HAP-1 (cell line): Measurements from ENCODE around the gene RAPGEF4.
A peak's percentile ranks its signal among the peaks of the same experiment; 100 is the strongest.

Experiments
- DNase-seq, 2 experiments: peaks; one replicate each; pipeline ENCODE4 v3.0.0-alpha.2; 2016 to 2020; ENCODE audit warnings: low spot score in 2 of 2
- H3K27me3 ChIP-seq: fragments of 250-450 bp; sonication (Bioruptor Pico); 2 replicates; pipeline ENCODE4 v1.5.1; 2020; ENCODE audit warnings: low read depth, mild to moderate bottlenecking, moderate library complexity
- H3K36me3 ChIP-seq: fragments of 250-450 bp; sonication (Bioruptor Pico); replicated peaks from 2 replicates; pipeline ENCODE4 v1.5.1; 2020; ENCODE audit warnings: mild to moderate bottlenecking
- H3K4me1 ChIP-seq: fragments of 250-450 bp; sonication (Bioruptor Pico); 2 replicates; pipeline ENCODE4 v1.5.1; 2020; ENCODE audit warnings: mild to moderate bottlenecking
- H3K4me3 ChIP-seq: fragments of 250-450 bp; sonication (Bioruptor Pico); 2 replicates; pipeline ENCODE4 v1.5.1; 2020; ENCODE audit warnings: mild to moderate bottlenecking, moderate library complexity
- H3K9me3 ChIP-seq: fragments of 250-450 bp; sonication (Bioruptor Pico); 2 replicates; pipeline ENCODE4 v1.5.1; 2020; ENCODE audit warnings: mild to moderate bottlenecking, moderate library complexity
- in situ Hi-C: fragments of 300-500 bp; cut with MboI; formaldehyde crosslinking; loops from 3 replicates; pipeline ENCODE4 v1.14.3; 2020; ENCODE audit warnings: low sequenced_read_pairs, inconsistent platforms, mixed read lengths

RAPGEF4 gene

DNA sequence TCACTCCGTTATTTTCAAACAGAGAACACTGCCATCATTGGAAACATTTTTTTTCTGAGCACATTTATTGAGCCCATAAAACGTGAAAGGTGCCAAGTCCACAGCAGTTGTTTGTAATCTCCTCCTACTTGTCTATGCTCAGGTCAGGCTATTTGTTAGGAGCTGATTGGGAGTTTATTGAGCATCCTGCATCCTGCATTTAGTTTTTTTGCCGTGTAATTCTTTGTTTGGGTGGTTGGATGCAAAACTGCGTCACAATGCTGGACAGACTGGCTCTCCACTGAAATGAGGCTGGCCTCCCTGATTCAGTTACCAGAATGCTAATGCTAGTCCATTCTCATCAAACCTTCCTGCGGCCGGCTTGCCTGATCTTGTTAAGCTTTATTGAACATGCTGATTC, 71.4 kb downstream of the RAPGEF4 start:
- H3K27me3 ChIP-seq = no peaks in the 10 kb centered on the region
- DNase-seq = no peak
- no peaks in the 10 kb centered on the region for H3K36me3 ChIP-seq
- peaks cover 7% of the 10 kb centered on the region; the same call in 1 of the 2 replicates for H3K4me1 ChIP-seq
- no peak overlapping the region for H3K4me3 ChIP-seq
- in situ Hi-C loops = loop anchor here (5.0 to 25.0 kb wide), 2 partner anchors 120 to 405 kb away; no protein-coding TSS in a partner anchor
- H3K9me3 ChIP-seq = peaks cover 4% of the 10 kb centered on the region; the same call in 1 of the 2 replicates

DNA sequence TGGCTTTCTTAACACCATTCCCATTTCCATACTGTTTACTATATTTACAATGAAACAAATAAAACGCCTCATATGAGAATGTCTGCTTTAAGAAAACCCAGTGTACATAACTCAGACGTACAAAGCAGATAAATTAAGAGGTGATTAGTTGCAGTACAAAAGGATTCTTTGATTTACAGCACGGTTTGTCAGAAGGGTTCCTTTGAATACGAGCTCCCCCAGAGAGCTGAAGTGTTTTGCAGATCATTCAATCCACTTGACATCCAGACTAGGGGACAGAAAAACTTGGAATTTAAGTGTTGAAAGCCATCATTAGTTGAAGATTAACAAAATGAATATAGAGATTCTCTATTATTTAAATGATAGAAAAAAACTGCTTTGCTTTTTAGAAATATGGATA, 72.5 kb downstream of the RAPGEF4 start:
- H3K9me3 ChIP-seq = no peaks in the 10 kb centered on the region
- H3K36me3 ChIP-seq = no peaks in the 10 kb centered on the region
- no peak overlapping the region for H3K4me3 ChIP-seq
- DNase-seq = peak in 1 of 2 experiments; percentile 10
- in situ Hi-C loops = loop anchor here (5.0 to 25.0 kb wide), 2 partner anchors 119 to 404 kb away; no protein-coding TSS in a partner anchor
- H3K27me3 ChIP-seq = no peaks in the 10 kb centered on the region
- H3K4me1 ChIP-seq = peaks cover 7% of the 10 kb centered on the region; the same call in 1 of the 2 replicates

- H3K4me1 ChIP-seq = peaks cover 7% of the 10 kb centered on the region; the same call in 1 of the 2 replicates
- H3K9me3 ChIP-seq = no peaks in the 10 kb centered on the region
- no peak overlapping the region for H3K4me3 ChIP-seq
- in situ Hi-C loops = loop anchor here (25.0 kb wide), 1 partner anchor 401 kb away; no protein-coding TSS in a partner anchor
- no peak for DNase-seq
- H3K27me3 ChIP-seq = no peaks in the 10 kb centered on the region
- H3K36me3 ChIP-seq = no peaks in the 10 kb centered on the region
These were observed 75.4 kb downstream of the RAPGEF4 start for GRCh38 chr2:172811027-172811426.

DNA sequence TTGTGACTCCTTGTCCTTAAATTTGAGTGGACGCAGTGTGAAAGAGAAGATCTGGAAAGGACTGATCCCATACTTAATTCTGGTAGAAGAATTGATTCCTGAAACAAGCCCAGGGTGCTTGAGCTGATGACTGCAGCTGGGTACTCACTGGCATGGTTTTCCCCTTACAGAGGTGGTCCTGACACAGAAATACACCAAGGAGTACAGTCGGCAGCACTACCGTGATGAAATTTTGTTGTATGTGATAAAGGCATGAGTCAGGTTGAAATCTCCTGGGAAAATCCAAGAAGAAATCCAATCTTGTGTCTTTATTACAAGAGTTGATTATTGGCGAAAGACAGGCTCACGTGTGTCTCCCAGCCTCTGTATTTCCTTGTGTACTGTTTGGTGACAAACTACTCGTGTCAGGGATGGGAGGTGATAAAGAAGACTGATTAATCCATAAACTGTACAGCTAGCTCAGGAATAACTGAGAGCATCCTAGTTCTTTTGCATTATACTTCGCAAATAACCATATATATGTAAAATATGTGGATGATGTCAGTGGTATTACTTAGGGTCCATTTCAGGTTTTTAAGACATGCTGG, 76.6 kb downstream of the RAPGEF4 start:
- no peak overlapping the region for H3K4me3 ChIP-seq
- in situ Hi-C loops = loop anchor here (25.0 kb wide), 1 partner anchor 400 kb away; no protein-coding TSS in a partner anchor
- no peaks in the 10 kb centered on the region for H3K36me3 ChIP-seq
- peaks cover 7% of the 10 kb centered on the region; the same call in 1 of the 2 replicates for H3K4me1 ChIP-seq
- no peak for DNase-seq
- H3K27me3 ChIP-seq = no peaks in the 10 kb centered on the region
- no peaks in the 10 kb centered on the region for H3K9me3 ChIP-seq

- H3K9me3 ChIP-seq = no peaks in the 10 kb centered on the region
- H3K4me3 ChIP-seq = no peak overlapping the region
- DNase-seq = no peak
- H3K36me3 ChIP-seq = no peaks in the 10 kb centered on the region
- H3K27me3 ChIP-seq = no peaks in the 10 kb centered on the region
- in situ Hi-C loops = loop anchor here (25.0 kb wide), 1 partner anchor 399 kb away; no protein-coding TSS in a partner anchor
- no peaks in the 10 kb centered on the region for H3K4me1 ChIP-seq
These were observed 77.8 kb downstream of the RAPGEF4 start for GRCh38 chr2:172813314-172813888.

DNA sequence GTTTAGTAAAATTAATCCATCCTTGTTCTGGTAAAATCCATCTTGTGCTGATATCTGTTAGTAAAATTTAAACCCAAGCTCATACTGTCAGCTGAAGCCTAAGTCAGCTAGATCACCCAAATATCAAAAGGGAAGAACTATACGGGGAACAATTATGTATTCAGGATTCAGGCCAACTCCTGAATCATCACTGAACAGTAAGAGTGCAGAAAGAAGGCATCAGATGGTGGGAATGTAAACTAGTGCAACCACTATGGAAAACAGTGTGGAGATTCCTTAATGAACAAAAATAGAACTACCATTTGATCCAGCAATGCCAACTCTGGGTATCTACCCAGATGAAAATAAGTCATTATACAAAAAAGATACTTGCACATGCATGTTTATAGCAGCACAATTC, 81.8 kb downstream of the RAPGEF4 start:
- Histone ChIP-seq H3K4me1 (no peaks in the 10 kb centered on the region), H3K4me3 (no peak overlapping the region), H3K27me3 (no peaks in the 10 kb centered on the region), H3K36me3 (no peaks in the 10 kb centered on the region), H3K9me3 (no peaks in the 10 kb centered on the region)
- in situ Hi-C loops = loop anchor here (25.0 kb wide), 1 partner anchor 395 kb away; no protein-coding TSS in a partner anchor
- DNase-seq = no peak

- no peaks in the 10 kb centered on the region for H3K9me3 ChIP-seq
- no peaks in the 10 kb centered on the region for H3K36me3 ChIP-seq
- H3K4me3 ChIP-seq = no peak overlapping the region
- no peak for DNase-seq
- in situ Hi-C loops = loop anchor here (25.0 kb wide), 1 partner anchor 392 kb away; no protein-coding TSS in a partner anchor
- H3K27me3 ChIP-seq = no peaks in the 10 kb centered on the region
- H3K4me1 ChIP-seq = no peaks in the 10 kb centered on the region
These were observed 84.3 kb downstream of the RAPGEF4 start for GRCh38 chr2:172819943-172820342.

- Histone ChIP-seq H3K4me1 (no peaks in the 10 kb centered on the region), H3K27me3 (no peaks in the 10 kb centered on the region), H3K36me3 (no peaks in the 10 kb centered on the region), H3K9me3 (no peaks in the 10 kb centered on the region), H3K4me3 (no peak overlapping the region)
- no peak for DNase-seq
- in situ Hi-C loops = loop anchor here (25.0 kb wide), 1 partner anchor 391 kb away; no protein-coding TSS in a partner anchor
These were observed 86.0 kb downstream of the RAPGEF4 start for GRCh38 chr2:172821370-172822338.

DNA sequence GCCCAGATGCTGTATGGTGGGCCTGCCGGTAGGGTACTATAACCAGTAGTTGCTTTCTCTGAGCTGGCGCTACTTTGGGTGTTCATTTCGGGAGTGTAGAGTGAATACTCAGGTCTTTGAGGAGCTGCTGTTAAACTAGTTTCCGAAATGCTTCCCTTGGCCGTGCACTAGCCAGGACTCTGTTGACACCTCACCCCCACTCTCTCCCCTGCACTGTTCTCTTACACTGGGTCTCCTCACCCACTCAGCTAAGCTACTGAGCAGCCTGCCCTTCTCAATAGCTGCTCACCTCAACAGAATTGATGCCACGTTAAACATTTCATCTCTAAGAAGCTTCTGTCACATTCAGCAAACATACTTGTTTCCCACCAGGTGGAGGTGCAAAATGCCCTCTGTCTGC, 86.9 kb downstream of the RAPGEF4 start:
- DNase-seq = no peak
- H3K4me3 ChIP-seq = no peak overlapping the region
- H3K4me1 ChIP-seq = no peaks in the 10 kb centered on the region
- no peaks in the 10 kb centered on the region for H3K36me3 ChIP-seq
- in situ Hi-C loops = loop anchor here (25.0 kb wide), 1 partner anchor 390 kb away; no protein-coding TSS in a partner anchor
- H3K27me3 ChIP-seq = no peaks in the 10 kb centered on the region
- no peaks in the 10 kb centered on the region for H3K9me3 ChIP-seq

DNA sequence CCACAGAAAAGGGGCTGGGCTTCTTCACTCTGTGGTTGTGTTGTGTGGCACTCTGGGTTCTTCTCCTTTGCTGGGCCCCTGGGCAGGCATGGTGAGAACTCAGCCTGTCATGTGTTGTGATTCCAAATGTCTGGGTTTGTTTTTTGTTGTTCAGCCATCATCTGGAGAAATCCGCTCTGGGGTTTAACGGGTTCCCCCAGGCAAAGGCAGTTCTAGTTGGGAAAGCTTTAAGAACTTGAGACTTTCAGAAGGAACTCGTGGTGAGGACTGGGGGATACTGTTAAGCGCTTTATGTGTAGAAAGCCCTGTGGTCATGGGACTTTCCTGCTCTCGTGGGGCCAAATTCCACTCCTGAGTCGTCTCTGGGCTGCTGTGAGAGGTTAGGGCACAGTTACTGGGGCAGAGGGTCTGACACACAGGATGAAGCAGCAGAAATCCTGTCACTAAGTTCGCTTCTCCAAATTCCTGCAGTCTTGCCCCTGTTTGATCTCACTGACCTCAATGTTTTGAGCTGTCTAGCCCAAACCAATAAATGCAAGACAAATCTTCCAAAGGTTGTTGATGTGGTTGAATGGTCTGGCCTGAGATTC, 87.7 kb downstream of the RAPGEF4 start:
- no peak for DNase-seq
- in situ Hi-C loops = loop anchor here (25.0 kb wide), 1 partner anchor 389 kb away; no protein-coding TSS in a partner anchor
- no peaks in the 10 kb centered on the region for H3K36me3 ChIP-seq
- H3K4me1 ChIP-seq = no peaks in the 10 kb centered on the region
- H3K9me3 ChIP-seq = no peaks in the 10 kb centered on the region
- H3K4me3 ChIP-seq = no peak overlapping the region
- no peaks in the 10 kb centered on the region for H3K27me3 ChIP-seq

DNA sequence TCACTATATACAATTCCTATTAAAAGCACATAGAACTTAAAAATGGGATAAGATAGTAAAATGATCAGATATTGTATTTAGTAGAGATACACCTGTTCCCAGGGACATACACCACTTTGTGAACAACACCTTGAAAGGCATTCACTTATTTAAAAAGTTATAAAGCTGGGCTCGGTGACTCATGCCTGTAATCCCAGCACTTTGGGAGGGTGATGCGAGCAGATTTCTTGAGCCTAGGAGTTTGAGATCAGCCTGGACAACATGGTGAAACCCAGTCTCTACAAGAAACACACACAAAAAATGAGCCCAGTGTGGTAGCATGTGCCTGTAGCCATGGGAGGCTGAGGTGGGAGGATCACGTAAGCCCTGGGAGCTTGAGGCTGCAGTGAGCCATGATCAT, 90.9 kb downstream of the RAPGEF4 start:
- H3K9me3 ChIP-seq = no peaks in the 10 kb centered on the region
- DNase-seq = no peak
- no peaks in the 10 kb centered on the region for H3K27me3 ChIP-seq
- in situ Hi-C loops = no loop called here
- H3K4me3 ChIP-seq = no peak overlapping the region
- H3K4me1 ChIP-seq = no peaks in the 10 kb centered on the region
- no peaks in the 10 kb centered on the region for H3K36me3 ChIP-seq

DNA sequence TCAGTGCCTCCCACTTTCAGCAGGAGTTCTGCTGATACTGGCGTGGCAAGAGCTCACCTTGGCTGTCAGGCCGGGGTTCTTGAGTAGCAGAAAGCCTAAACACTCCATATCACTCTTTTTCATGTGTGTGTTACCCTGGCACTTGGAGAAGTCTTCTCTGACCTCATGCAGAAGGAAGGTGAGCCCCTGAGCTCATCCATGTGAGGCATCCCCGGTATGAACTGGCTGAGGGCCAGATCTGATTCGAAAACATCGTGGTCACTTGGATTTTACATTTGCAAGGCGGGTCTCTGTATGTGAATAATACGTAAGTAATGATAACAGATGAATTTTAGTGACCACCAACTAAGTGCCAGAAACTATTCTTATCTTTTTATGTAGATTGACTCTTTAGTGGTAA, 93.6 kb downstream of the RAPGEF4 start:
- no peak for DNase-seq
- Histone ChIP-seq H3K9me3 (no peaks in the 10 kb centered on the region), H3K4me3 (no peak overlapping the region), H3K27me3 (no peaks in the 10 kb centered on the region), H3K4me1 (peaks cover 6% of the 10 kb centered on the region; the same call in 1 of the 2 replicates), H3K36me3 (no peaks in the 10 kb centered on the region)
- in situ Hi-C loops = no loop called here

DNA sequence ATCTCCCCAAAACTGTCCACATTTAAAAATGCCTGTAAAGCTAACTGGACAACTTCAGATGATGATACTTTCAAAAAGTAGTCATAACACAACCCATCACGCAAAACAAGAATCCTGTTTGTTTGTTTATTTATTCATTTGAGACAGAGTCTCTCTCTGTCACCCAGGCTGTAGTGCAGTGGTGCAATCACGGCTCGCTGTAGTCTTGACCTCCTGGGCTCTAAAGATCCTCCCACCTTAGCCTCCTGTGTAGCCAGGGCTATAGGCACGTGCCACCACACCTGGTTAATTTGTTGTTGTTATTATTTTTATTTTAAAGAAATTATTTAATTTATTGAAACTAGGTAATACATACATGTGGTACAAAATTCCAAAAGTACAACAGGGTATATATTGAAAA, 94.8 kb downstream of the RAPGEF4 start:
- DNase-seq = no peak
- Histone ChIP-seq H3K9me3 (no peaks in the 10 kb centered on the region), H3K4me3 (no peak overlapping the region), H3K36me3 (no peaks in the 10 kb centered on the region), H3K27me3 (no peaks in the 10 kb centered on the region), H3K4me1 (peaks cover 6% of the 10 kb centered on the region)
- in situ Hi-C loops = no loop called here
